ENCODE measurements around the gene CD81. TPM values are rescaled to one million over a fixed set of nuclear protein-coding genes. Genes with fewer than 3 reads are reported as not detected.

CD81 gene
- total RNA-seq, 1 donor from 2014 or later = 801 TPM

DNA sequence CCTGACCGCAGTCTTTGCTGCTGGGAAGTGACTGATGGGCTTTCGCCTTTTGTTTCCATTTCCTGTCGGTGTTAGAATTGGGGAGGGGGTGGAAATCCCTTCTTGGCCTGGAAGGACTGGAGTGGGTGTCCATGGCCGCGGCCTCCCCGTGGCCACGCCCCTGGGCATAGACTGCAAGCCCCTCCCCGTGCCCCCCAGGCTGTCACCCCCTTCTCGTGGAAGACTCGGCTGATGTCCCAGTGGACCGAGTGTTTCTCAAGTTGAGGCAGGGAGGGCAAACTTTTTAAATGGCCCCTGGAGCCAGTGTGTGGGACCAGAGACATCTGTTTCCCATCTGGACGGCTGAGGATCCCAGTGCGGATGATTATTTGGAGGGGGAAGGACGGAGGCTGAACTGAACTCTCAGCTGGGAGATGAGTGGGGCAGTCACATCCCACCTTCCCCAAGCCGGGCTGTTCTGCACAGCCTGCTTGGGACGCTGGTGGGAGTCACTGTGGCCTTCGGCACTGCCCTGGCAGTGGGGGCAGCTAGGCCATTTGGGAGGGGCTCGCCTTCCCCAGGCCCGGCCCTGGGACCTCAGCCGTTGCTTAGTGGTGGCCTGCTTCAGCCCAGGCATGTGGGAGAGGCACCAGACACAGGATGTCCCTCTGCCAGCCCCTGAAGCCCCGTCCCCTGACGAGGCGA, 1.6 kb downstream of the CD81 start:
- peak in 1 of 2 donors; percentile 65 for DNase-seq (ENCODE audit: low spot score in 2 of 2)
- Histone ChIP-seq H3K4me3 (peak overlapping the region; percentile 79 to 98), H3K9me3 (no peaks in the 10 kb centered on the region), H3K4me1 (peaks cover 23 to 46% of the 10 kb centered on the region in 2 donors), H3K27me3 (no peaks in the 10 kb centered on the region), H3K27ac (peak overlapping the region; percentile 97 to 99), H3K36me3 (no peaks in the 10 kb centered on the region)
- intact Hi-C loops (cut with DNase I) = loop anchor here (2.0 to 10.0 kb wide), 2 partner anchors 64 to 614 kb away; partner anchors contain the start of gene CTSD
- TF ChIP-seq CTCF (IDR thresholded peaks at IDR 0.05) = no peak

DNA sequence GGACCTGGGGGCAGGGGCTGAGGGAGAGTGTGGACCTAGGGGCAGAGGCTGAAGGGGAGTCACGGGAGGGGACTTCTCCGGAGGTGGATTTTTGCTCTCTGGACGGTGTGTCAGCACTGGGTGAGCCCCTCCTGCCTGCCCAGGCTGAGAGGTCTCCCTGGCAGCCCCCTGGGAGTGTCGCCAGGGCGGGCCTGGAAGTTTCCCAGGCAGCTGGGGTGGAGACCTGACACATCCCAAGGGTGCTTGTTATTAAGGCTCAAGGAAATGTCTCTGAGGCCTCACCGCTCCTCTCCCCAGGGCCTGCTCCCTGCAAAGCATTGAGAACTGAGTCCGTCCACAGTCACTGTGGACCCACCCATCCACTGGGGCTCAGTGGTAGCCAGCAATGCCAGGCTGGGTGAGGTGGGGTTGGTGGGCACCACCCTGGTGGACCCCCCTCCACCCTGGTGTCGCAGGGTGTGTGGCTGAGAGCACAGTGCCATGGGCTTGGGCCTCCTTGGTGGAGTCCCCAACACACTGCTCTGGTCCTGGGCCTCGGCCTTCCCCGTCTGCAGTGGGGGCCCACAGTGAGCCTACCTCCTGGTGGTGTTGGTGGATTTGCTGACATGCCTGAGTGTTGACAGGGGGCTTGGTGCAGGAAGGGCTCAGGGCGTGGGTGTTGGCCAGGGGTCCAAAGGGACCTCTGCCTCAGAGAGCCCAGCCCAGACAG, 2.5 kb downstream of the CD81 start:
- Histone ChIP-seq H3K36me3 (no peaks in the 10 kb centered on the region), H3K27ac (peak overlapping the region; percentile 97 to 99), H3K4me1 (peaks cover 27 to 52% of the 10 kb centered on the region in 2 donors), H3K4me3 (peak overlapping the region; percentile 79 to 98), H3K27me3 (no peaks in the 10 kb centered on the region), H3K9me3 (no peaks in the 10 kb centered on the region)
- intact Hi-C loops (cut with DNase I) = loop anchor here (2.0 to 10.0 kb wide), 2 partner anchors 65 to 615 kb away; partner anchors contain the start of gene CTSD
- no peak for TF ChIP-seq CTCF (IDR thresholded peaks at IDR 0.05)
- no peak for DNase-seq (ENCODE audit: low spot score in 2 of 2)

GRCh38 chr11:2380396-2380795, 3.3 kb downstream of the CD81 start:
- no peak for DNase-seq (ENCODE audit: low spot score in 2 of 2)
- Histone ChIP-seq H3K27me3 (no peaks in the 10 kb centered on the region), H3K9me3 (no peaks in the 10 kb centered on the region), H3K27ac (peak overlapping the region; percentile 97 to 99), H3K4me1 (peaks cover 27 to 55% of the 10 kb centered on the region in 2 donors), H3K36me3 (peaks cover 2 to 3% of the 10 kb centered on the region in 2 donors), H3K4me3 (peak overlapping the region in 1 of 2 donors; percentile 98)
- TF ChIP-seq CTCF (IDR thresholded peaks at IDR 0.05) = no peak
- intact Hi-C loops (cut with DNase I) = no loop called here

GRCh38 chr11:2380807-2381350, 3.8 kb downstream of the CD81 start:
- H3K4me3 ChIP-seq = peak overlapping the region in 1 of 2 donors; percentile 98

More at GRCh38 chr11:2380807-2381350, 3.8 kb downstream of the CD81 start:
- no peak for TF ChIP-seq CTCF (IDR thresholded peaks at IDR 0.05)
- H3K27ac ChIP-seq = peak overlapping the region; percentile 97 to 99
- peak; percentile 63 to 88 for DNase-seq (ENCODE audit: low spot score in 2 of 2)
- no peaks in the 10 kb centered on the region for H3K9me3 ChIP-seq
- H3K36me3 ChIP-seq = peaks cover 6 to 8% of the 10 kb centered on the region in 2 donors
- H3K4me1 ChIP-seq = peaks cover 27 to 56% of the 10 kb centered on the region in 2 donors
- H3K27me3 ChIP-seq = no peaks in the 10 kb centered on the region
- intact Hi-C loops (cut with DNase I) = no loop called here
